Measurements from ENCODE around the gene PARVB. TPM values are rescaled to one million over a fixed set of nuclear protein-coding genes. Genes with fewer than 3 reads are reported as not detected.

The PARVB gene
- total RNA-seq, 4 donors from 2014 or later: 6.6 to 144 (median 30.1) TPM

GRCh38 chr22:44075670-44076069 lies 51.6 kb downstream of the PARVB start:
- in situ Hi-C loops (cut with MboI; ENCODE audit: low pct_ligation_motif_present in 1 of 4, low pct_unique_long_range_greater_than_20kb in 1 of 4, low sequenced_read_pairs in 3 of 4): no loop called here
- Histone ChIP-seq H3K27me3 (no peaks in the 10 kb centered on the region), H3K4me1 (no peaks in the 10 kb centered on the region), H3K4me3 (no peak overlapping the region), H3K9me3 (no peaks in the 10 kb centered on the region), H3K27ac (no peak overlapping the region), H3K36me3 (no peaks in the 10 kb centered on the region)
- TF ChIP-seq CTCF (IDR thresholded peaks at IDR 0.05): no peak
- no peak for TF ChIP-seq POLR2A (IDR thresholded peaks at IDR 0.05)
- TF ChIP-seq POLR2AphosphoS5 (IDR thresholded peaks at IDR 0.05): no peak
- TF ChIP-seq EP300 (IDR thresholded peaks at IDR 0.05; ENCODE audit: low read depth): no peak
- intact Hi-C loops (cut with DNase I; ENCODE audit: low total_unique reads): no loop called here
- WGBS, 2 donors (ENCODE audit: low coverage in 1 of 2): 85 to 93% methylated on average over 3 to 11 of the region's 11 CpGs
- no peak for DNase-seq

- Histone ChIP-seq H3K4me1 (peaks cover 0 to 4% (median 0%) of the 10 kb centered on the region in 4 donors), H3K27ac (no peak overlapping the region), H3K27me3 (no peaks in the 10 kb centered on the region), H3K36me3 (no peaks in the 10 kb centered on the region), H3K4me3 (no peak overlapping the region), H3K9me3 (no peaks in the 10 kb centered on the region)
- DNase-seq: no peak
- intact Hi-C loops (cut with DNase I; ENCODE audit: low total_unique reads): no loop called here
- WGBS, 2 donors (ENCODE audit: low coverage in 1 of 2): 92% methylated on average over 8 of the region's 8 CpGs; no CpG with 5 or more reads in 1 of the 2 donors
- TF ChIP-seq POLR2A (IDR thresholded peaks at IDR 0.05): no peak
- TF ChIP-seq POLR2AphosphoS5 (IDR thresholded peaks at IDR 0.05): no peak
- TF ChIP-seq CTCF (IDR thresholded peaks at IDR 0.05): no peak
- TF ChIP-seq EP300 (IDR thresholded peaks at IDR 0.05; ENCODE audit: low read depth): no peak
- in situ Hi-C loops (cut with MboI; ENCODE audit: low pct_ligation_motif_present in 1 of 4, low pct_unique_long_range_greater_than_20kb in 1 of 4, low sequenced_read_pairs in 3 of 4): no loop called here
Observed at GRCh38 chr22:44076825-44077224, 52.7 kb downstream of the PARVB start.

DNA sequence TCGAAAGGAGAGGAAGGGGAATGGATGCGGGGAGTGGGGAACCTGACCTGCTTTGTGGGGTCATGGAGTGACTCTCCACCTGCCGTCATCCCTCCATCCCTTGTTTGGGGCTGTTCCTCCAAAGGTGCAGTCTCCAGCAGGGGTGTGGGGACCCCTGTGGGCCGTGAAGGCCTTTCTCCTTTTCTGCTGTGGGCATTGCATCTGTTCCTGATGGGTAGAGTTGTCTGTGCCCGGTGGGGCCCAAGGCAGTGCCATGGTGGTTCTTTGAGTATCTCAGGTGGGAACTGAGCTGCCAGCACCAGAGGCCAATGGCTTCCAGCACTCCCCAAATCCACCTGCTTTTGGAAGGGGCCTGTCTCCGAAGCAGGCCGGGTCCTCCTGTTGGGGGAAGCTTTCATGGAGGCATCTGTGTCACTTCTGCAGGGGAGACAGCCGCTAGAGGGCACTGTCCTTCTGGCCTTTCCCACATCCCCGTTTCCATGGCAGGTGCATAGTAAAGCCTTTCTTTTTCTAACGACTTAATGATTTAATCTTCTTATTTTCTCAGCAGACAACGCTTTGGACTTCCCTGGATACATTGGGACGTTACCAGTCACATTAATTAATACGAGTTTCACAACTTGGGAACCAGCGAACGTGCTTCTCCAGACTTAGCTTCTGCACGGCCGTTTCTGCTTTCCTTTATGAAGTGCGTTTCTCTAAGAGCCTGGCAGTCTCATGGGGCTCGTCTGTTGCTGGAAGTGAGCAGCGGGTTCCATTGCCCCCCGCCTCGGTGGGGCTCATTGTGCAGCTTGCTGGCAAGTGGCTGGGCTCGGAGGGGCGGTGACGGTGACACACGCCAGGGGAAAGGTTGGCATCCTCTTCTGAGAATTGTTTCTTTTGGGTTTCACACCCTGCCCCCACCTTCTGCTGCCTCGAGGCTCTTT lies 57.1 kb downstream of the PARVB start:
- Histone ChIP-seq H3K4me3 (peak overlapping the region in 1 of 4 donors; percentile 24), H3K4me1 (peaks cover 0 to 12% (median 2%) of the 10 kb centered on the region in 4 donors), H3K27me3 (no peaks in the 10 kb centered on the region), H3K9me3 (no peaks in the 10 kb centered on the region), H3K36me3 (no peaks in the 10 kb centered on the region), H3K27ac (no peak overlapping the region)
- in situ Hi-C loops (cut with MboI; ENCODE audit: low pct_ligation_motif_present in 1 of 4, low pct_unique_long_range_greater_than_20kb in 1 of 4, low sequenced_read_pairs in 3 of 4): loop anchor here in 3 of 4 donors (10.0 kb wide), 2 partner anchors 86 to 544 kb away; no protein-coding TSS in a partner anchor
- 38 to 39% methylated on average over 17 to 27 of the region's 27 CpGs for WGBS, 2 donors (ENCODE audit: low coverage in 1 of 2)
- peak; percentile 75 for DNase-seq
- TF ChIP-seq EP300 (IDR thresholded peaks at IDR 0.05; ENCODE audit: low read depth) (no peak), CTCF (IDR thresholded peaks at IDR 0.05) (peak; percentile 69 to 90 (median 83))
- intact Hi-C loops (cut with DNase I; ENCODE audit: low total_unique reads): loop anchor here (5.0 to 10.0 kb wide), 3 partner anchors 89 to 546 kb away; no protein-coding TSS in a partner anchor

DNA sequence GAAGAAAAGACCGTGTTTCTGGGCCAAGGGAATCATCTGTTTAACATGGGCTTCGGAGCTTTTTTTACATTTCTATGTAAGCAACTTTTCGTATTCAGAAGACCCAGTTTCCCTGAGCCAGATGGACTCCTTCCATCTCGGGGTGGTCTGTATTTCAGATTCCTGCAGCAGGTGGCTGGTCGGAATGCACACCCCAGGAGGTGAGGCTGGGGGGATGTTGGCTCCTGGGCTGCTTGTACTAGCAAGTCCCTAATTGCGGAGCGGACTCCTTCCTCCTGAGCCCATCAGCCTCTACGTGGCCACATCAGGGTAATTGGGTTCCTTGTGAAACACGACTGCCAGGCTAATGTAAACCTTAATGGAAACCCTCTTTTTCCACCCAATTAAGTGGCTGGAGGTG lies 58.7 kb downstream of the PARVB start:
- Histone ChIP-seq H3K9me3 (no peaks in the 10 kb centered on the region), H3K4me3 (no peak overlapping the region), H3K36me3 (no peaks in the 10 kb centered on the region), H3K27me3 (no peaks in the 10 kb centered on the region), H3K4me1 (peaks cover 0 to 24% (median 6%) of the 10 kb centered on the region in 4 donors), H3K27ac (no peak overlapping the region)
- WGBS, 2 donors (ENCODE audit: low coverage in 1 of 2): 78 to 82% methylated on average over 3 to 9 of the region's 9 CpGs
- TF ChIP-seq CTCF (IDR thresholded peaks at IDR 0.05) (no peak), POLR2A (IDR thresholded peaks at IDR 0.05) (no peak), EP300 (IDR thresholded peaks at IDR 0.05; ENCODE audit: low read depth) (no peak), POLR2AphosphoS5 (IDR thresholded peaks at IDR 0.05) (no peak)
- in situ Hi-C loops (cut with MboI; ENCODE audit: low pct_ligation_motif_present in 1 of 4, low pct_unique_long_range_greater_than_20kb in 1 of 4, low sequenced_read_pairs in 3 of 4) (loop anchor here in 3 of 4 donors (10.0 kb wide), 2 partner anchors 88 to 542 kb away; no protein-coding TSS in a partner anchor), intact Hi-C loops (cut with DNase I; ENCODE audit: low total_unique reads) (loop anchor here (5.0 to 10.0 kb wide), 3 partner anchors 90 to 544 kb away; no protein-coding TSS in a partner anchor)
- DNase-seq: no peak
